Mesendoderm (in vitro differentiated cells): ENCODE measurements around the gene GLYR1. TPM values are rescaled to one million over a fixed set of nuclear protein-coding genes. Genes with fewer than 3 reads are reported as not detected.
"Not testable (repeated sequence)": the region's sequence is repeated elsewhere in the genome, so short reads cannot be mapped to it uniquely, and the experiment has no call there.

ENCODE experiments used
- DNase-seq: peaks from one replicate; pipeline ENCODE4 v3.0.0; 2013
- H2AK5ac ChIP-seq: 2 replicates; pipeline ENCODE4 v1.6.1; 2013; ENCODE audit warnings: low read length, inconsistent platforms
- H2BK120ac ChIP-seq: 2 replicates; pipeline ENCODE4 v1.6.1; 2013; ENCODE audit warnings: low read depth, mild to moderate bottlenecking, low read length, moderate library complexity, mixed read lengths
- H2BK15ac ChIP-seq: replicated peaks from 2 replicates; pipeline ENCODE4 v1.6.1; 2013; ENCODE audit warnings: low read depth, mild to moderate bottlenecking, moderate library complexity
- H2BK5ac ChIP-seq: 2 replicates; pipeline ENCODE4 v1.6.1; 2013; ENCODE audit warnings: low read length, inconsistent platforms
- H3K18ac ChIP-seq: 2 replicates; pipeline ENCODE4 v1.6.1; 2013; ENCODE audit warnings: mild to moderate bottlenecking, low read length, mixed read lengths
- H3K23ac ChIP-seq: one replicate; pipeline ENCODE4 v1.6.1; 2013; ENCODE audit warnings: low read length
- H3K27ac ChIP-seq: 2 replicates; pipeline ENCODE4 v1.5.1; 2013; ENCODE audit warnings: low read depth, mild to moderate bottlenecking, inconsistent platforms, low read length, moderate library complexity
- H3K27me3 ChIP-seq: 2 replicates; pipeline ENCODE4 v1.6.1; 2013; ENCODE audit warnings: low read length, control low read depth, mild to moderate bottlenecking, inconsistent platforms; ENCODE audit not compliant: insufficient read depth, poor library complexity
- H3K36me3 ChIP-seq: 2 replicates; pipeline ENCODE4 v1.6.1; 2013; ENCODE audit warnings: low read length, inconsistent platforms; ENCODE audit not compliant: control insufficient read depth, insufficient read depth
- H3K4ac ChIP-seq: one replicate; pipeline ENCODE4 v1.6.1; 2013; ENCODE audit warnings: low read depth, mild to moderate bottlenecking, low read length, moderate library complexity
- H3K4me1 ChIP-seq: 2 replicates; pipeline ENCODE4 v1.6.1; 2013; ENCODE audit warnings: low read depth, low read length, inconsistent platforms; ENCODE audit not compliant: control insufficient read depth
- H3K4me2 ChIP-seq: 2 replicates; pipeline ENCODE4 v1.6.1; 2013; ENCODE audit warnings: low read length
- H3K4me3 ChIP-seq: 2 replicates; pipeline ENCODE4 v1.5.1; 2013; ENCODE audit warnings: mild to moderate bottlenecking, low read length
- H3K56ac ChIP-seq: one replicate; pipeline ENCODE4 v1.6.1; 2013; ENCODE audit warnings: low read length
- H3K79me1 ChIP-seq: 2 replicates; pipeline ENCODE4 v1.6.1; 2013; ENCODE audit warnings: low read length, inconsistent platforms
- H3K79me2 ChIP-seq: 2 replicates; pipeline ENCODE4 v1.6.1; 2013; ENCODE audit warnings: mild to moderate bottlenecking, low read length; ENCODE audit not compliant: control insufficient read depth, insufficient read depth
- H3K9ac ChIP-seq: 2 replicates; pipeline ENCODE4 v1.6.1; 2013; ENCODE audit warnings: low read length, inconsistent platforms
- H4K5ac ChIP-seq: one replicate; pipeline ENCODE4 v1.6.1; 2013; ENCODE audit warnings: low read length
- H4K8ac ChIP-seq: one replicate; pipeline ENCODE4 v1.6.1; 2013; ENCODE audit warnings: low read depth, mild to moderate bottlenecking, control low read depth, low read length, moderate library complexity
- WGBS: extraction: QIAGEN DNeasy Blood & Tissue Kit; methylation state at CpG from one replicate; pipeline ENCODE4 v1.1.7; 2013; ENCODE audit warnings: low lambda C conversion rate, missing lambda C conversion rate; ENCODE audit not compliant: insufficient coverage; ENCODE audit errors: extremely low coverage; 5-methylcytosine and 5-hydroxymethylcytosine counted together
- polyA plus RNA-seq, 2 experiments: library from polyadenylated mRNA; stranded (reverse); fragments of 200-250 nt; gene quantifications; one replicate each; pipeline ENCODE4 v1.2.3, GENCODE V29; 2013

The GLYR1 gene
- polyA plus RNA-seq (2013, experiment 1 of 2) = 76.4 TPM
- 74.5 TPM for polyA plus RNA-seq (2013, experiment 2 of 2)

- Histone ChIP-seq H3K79me1 (peaks cover 14% of the 10 kb centered on the region), H3K56ac (peak within 1 kb of the TSS; percentile 94), H4K8ac (no peak within 1 kb of the TSS), H3K18ac (peak within 1 kb of the TSS; percentile 35), H3K4me3 (peak within 1 kb of the TSS; percentile 92), H3K23ac (peak within 1 kb of the TSS; percentile 74), H3K27me3 (no peaks in the 10 kb centered on the region), H2BK5ac (no peak within 1 kb of the TSS), H3K4me1 (peaks cover 2% of the 10 kb centered on the region), H2BK120ac (no peak within 1 kb of the TSS), H2AK5ac (no peak within 1 kb of the TSS), H2BK15ac (no peak within 1 kb of the TSS), H3K27ac (peak within 1 kb of the TSS; percentile 86), H3K4ac (peak within 1 kb of the TSS; percentile 63), H3K79me2 (peaks cover 50% of the 10 kb centered on the region), H4K5ac (no peak within 1 kb of the TSS), H3K4me2 (peak within 1 kb of the TSS; percentile 86), H3K36me3 (no peaks in the 10 kb centered on the region), H3K9ac (peak within 1 kb of the TSS; percentile 92)
- DNase-seq = peak; percentile 99
- WGBS = no CpG with 5 or more reads among the region's 126 CpGs
Observed at GRCh38 chr16:4846901-4847773, at the start of gene GLYR1, which contains the start of gene UBN1. GLYR1 (minus strand) TSS chr16:4847288; CDS start chr16:4847265, 23 bp downstream. UBN1 (plus strand) TSS chr16:4847481; CDS start chr16:4852918, 5,437 bp downstream.

GRCh38 chr16:4896761-4897160 lies 49.7 kb upstream of the GLYR1 start:
- H2BK120ac ChIP-seq, H4K5ac ChIP-seq, H3K9ac ChIP-seq, H3K23ac ChIP-seq, H2BK15ac ChIP-seq, H3K79me1 ChIP-seq, H3K27me3 ChIP-seq, H3K79me2 ChIP-seq, H3K27ac ChIP-seq, H4K8ac ChIP-seq, H3K4me1 ChIP-seq, H3K18ac ChIP-seq, H2BK5ac ChIP-seq, H3K4ac ChIP-seq, H3K4me3 ChIP-seq, H3K56ac ChIP-seq, H2AK5ac ChIP-seq, H3K4me2 ChIP-seq, H3K36me3 ChIP-seq, DNase-seq: not testable (repeated sequence)
- no CpG with 5 or more reads among the region's 9 CpGs for WGBS

- no peak overlapping the region for H2AK5ac ChIP-seq
- H4K8ac ChIP-seq = no peak overlapping the region
- no CpG with 5 or more reads among the region's 13 CpGs for WGBS
- no peaks in the 10 kb centered on the region for H3K79me2 ChIP-seq
- H3K79me1 ChIP-seq = no peaks in the 10 kb centered on the region
- H3K18ac ChIP-seq = no peak overlapping the region
- H3K56ac ChIP-seq = no peak overlapping the region
- no peaks in the 10 kb centered on the region for H3K27me3 ChIP-seq
- no peak overlapping the region for H3K4ac ChIP-seq
- no peak overlapping the region for H3K27ac ChIP-seq
- DNase-seq = no peak
- no peak overlapping the region for H3K4me2 ChIP-seq
- H3K4me1 ChIP-seq = no peaks in the 10 kb centered on the region
- no peak overlapping the region for H3K23ac ChIP-seq
- H4K5ac ChIP-seq = no peak overlapping the region
- no peak overlapping the region for H2BK5ac ChIP-seq
- no peak overlapping the region for H2BK120ac ChIP-seq
- H3K36me3 ChIP-seq = no peaks in the 10 kb centered on the region
- no peak overlapping the region for H2BK15ac ChIP-seq
- no peak overlapping the region for H3K4me3 ChIP-seq
- H3K9ac ChIP-seq = no peak overlapping the region
Observed at GRCh38 chr16:4895366-4895765, 48.3 kb upstream of the GLYR1 start.

GRCh38 chr16:4894276-4895150 lies 47.4 kb upstream of the GLYR1 start:
- Histone ChIP-seq H3K4ac (no peak overlapping the region), H2BK5ac (no peak overlapping the region), H3K27me3 (no peaks in the 10 kb centered on the region), H4K8ac (no peak overlapping the region), H2BK120ac (no peak overlapping the region), H3K79me1 (no peaks in the 10 kb centered on the region), H3K4me2 (no peak overlapping the region), H3K18ac (no peak overlapping the region), H2AK5ac (no peak overlapping the region), H3K4me1 (no peaks in the 10 kb centered on the region), H3K23ac (no peak overlapping the region), H3K56ac (no peak overlapping the region), H3K27ac (no peak overlapping the region), H3K9ac (no peak overlapping the region), H3K4me3 (no peak overlapping the region), H3K36me3 (no peaks in the 10 kb centered on the region), H4K5ac (no peak overlapping the region), H2BK15ac (no peak overlapping the region), H3K79me2 (no peaks in the 10 kb centered on the region)
- DNase-seq = peak; percentile 49
- no CpG with 5 or more reads among the region's 22 CpGs for WGBS

GRCh38 chr16:4893103-4893862 lies 46.2 kb upstream of the GLYR1 start:
- no peak overlapping the region for H3K9ac ChIP-seq
- DNase-seq = no peak
- no peak overlapping the region for H3K4me3 ChIP-seq
- H2AK5ac ChIP-seq = no peak overlapping the region
- no peak overlapping the region for H2BK120ac ChIP-seq
- no peak overlapping the region for H2BK15ac ChIP-seq
- no peaks in the 10 kb centered on the region for H3K79me2 ChIP-seq
- no peak overlapping the region for H2BK5ac ChIP-seq
- H3K79me1 ChIP-seq = no peaks in the 10 kb centered on the region
- no peak overlapping the region for H3K4ac ChIP-seq
- H3K18ac ChIP-seq = no peak overlapping the region
- no peak overlapping the region for H3K27ac ChIP-seq
- no peaks in the 10 kb centered on the region for H3K4me1 ChIP-seq
- H4K8ac ChIP-seq = no peak overlapping the region
- WGBS = no CpG with 5 or more reads among the region's 26 CpGs
- no peak overlapping the region for H3K4me2 ChIP-seq
- no peaks in the 10 kb centered on the region for H3K36me3 ChIP-seq
- no peak overlapping the region for H3K23ac ChIP-seq
- H3K27me3 ChIP-seq = no peaks in the 10 kb centered on the region
- H3K56ac ChIP-seq = no peak overlapping the region
- H4K5ac ChIP-seq = no peak overlapping the region
